GM23338 (cell line): ENCODE measurements around the gene ADGRD1. TPM values are rescaled to one million over a fixed set of nuclear protein-coding genes. Genes with fewer than 3 reads are reported as not detected.

Source experiments
- ATAC-seq: fragments of 200-7000 bp; cut with Tn5 transposase; 3 replicates; pipeline ENCODE4 v1.9.1; 2020
- DNase-seq: peaks from one replicate; pipeline ENCODE4 v3.0.0-alpha.2; 2015; ENCODE audit warnings: low spot score
- H2AFZ ChIP-seq: fragments of 200-600 bp; sonication (generic); 2 replicates; pipeline ENCODE4 v1.8.0; 2016; ENCODE audit warnings: antibody characterized with exemption, mild to moderate bottlenecking, moderate library complexity
- H3F3A ChIP-seq: fragments of 200-600 bp; sonication (generic); replicated peaks from 2 replicates; pipeline ENCODE4 v1.8.0; 2017; ENCODE audit warnings: antibody characterized with exemption, mixed run types, low read depth
- H3K27ac ChIP-seq: fragments of 200-600 bp; sonication (generic); 2 replicates; pipeline ENCODE4 v1.6.1; 2016; ENCODE audit warnings: low read depth
- H3K27me3 ChIP-seq: fragments of 200-600 bp; sonication (generic); 2 replicates; pipeline ENCODE4 v1.8.0; 2016; ENCODE audit warnings: mild to moderate bottlenecking, mixed run types, moderate library complexity; ENCODE audit not compliant: insufficient read depth
- H3K36me3 ChIP-seq: fragments of 200-600 bp; sonication (generic); 2 replicates; pipeline ENCODE4 v1.8.0; 2016; ENCODE audit warnings: mild to moderate bottlenecking; ENCODE audit not compliant: insufficient read depth
- H3K4me1 ChIP-seq: fragments of 200-600 bp; sonication (generic); 2 replicates; pipeline ENCODE4 v1.8.0; 2016; ENCODE audit warnings: mild to moderate bottlenecking, moderate library complexity; ENCODE audit not compliant: insufficient read depth
- H3K4me2 ChIP-seq: fragments of 200-600 bp; sonication (generic); 2 replicates; pipeline ENCODE4 v1.7.1; 2017; ENCODE audit warnings: mixed run types
- H3K4me3 ChIP-seq: fragments of 200-600 bp; sonication (generic); 2 replicates; pipeline ENCODE4 v1.6.1; 2016; ENCODE audit warnings: mixed run types
- H3K79me2 ChIP-seq: fragments of 200-600 bp; sonication (generic); replicated peaks from 2 replicates; pipeline ENCODE4 v1.8.0; 2017; ENCODE audit warnings: mild to moderate bottlenecking; ENCODE audit not compliant: insufficient read depth
- H3K9me2 ChIP-seq: fragments of 200-600 bp; sonication (generic); 2 replicates; pipeline ENCODE4 v1.8.0; 2017; ENCODE audit not compliant: insufficient read depth
- H4K20me1 ChIP-seq: fragments of 200-600 bp; sonication (generic); replicated peaks from 2 replicates; pipeline ENCODE4 v1.8.0; 2017; ENCODE audit warnings: mild to moderate bottlenecking; ENCODE audit not compliant: insufficient read depth
- H3K27ac Mint-ChIP-seq: 2 replicates; pipeline ENCODE4 v1.8.0; 2020; ENCODE audit warnings: inconsistent platforms, mild to moderate bottlenecking, moderate library complexity, mixed read lengths
- H3K27me3 Mint-ChIP-seq: 3 replicates; pipeline ENCODE4 v1.8.0; 2022; ENCODE audit warnings: low read depth, mild to moderate bottlenecking, moderate library complexity, mixed read lengths, inconsistent platforms; ENCODE audit not compliant: insufficient read depth, poor library complexity
- H3K36me3 Mint-ChIP-seq: 3 replicates; pipeline ENCODE4 v1.8.0; 2021; ENCODE audit warnings: low read depth, mild to moderate bottlenecking, inconsistent platforms, moderate library complexity, mixed read lengths
- H3K4me1 Mint-ChIP-seq: 3 replicates; pipeline ENCODE4 v1.8.0; 2020; ENCODE audit warnings: mild to moderate bottlenecking, inconsistent platforms, mixed read lengths
- H3K4me3 Mint-ChIP-seq: 3 replicates; pipeline ENCODE4 v1.8.0; 2021; ENCODE audit warnings: moderate library complexity, mild to moderate bottlenecking, inconsistent platforms, mixed read lengths
- H3K9me3 Mint-ChIP-seq: 3 replicates; pipeline ENCODE4 v1.8.0; 2020; ENCODE audit warnings: moderate library complexity, mild to moderate bottlenecking, inconsistent platforms, mixed read lengths
- CREB1 ChIP-seq: fragments of 250-450 bp; sonication (Bioruptor Pico); IDR thresholded peaks from 2 replicates; pipeline ENCODE4 v1.5.0; 2020; ENCODE audit warnings: low read depth, mild to moderate bottlenecking, moderate library complexity
- EZH2 ChIP-seq: fragments of 200-600 bp; sonication (generic); IDR thresholded peaks from one replicate; pipeline ENCODE4 v1.8.0; 2017; ENCODE audit warnings: antibody characterized with exemption, mild to moderate bottlenecking, low read depth; ENCODE audit not compliant: unreplicated experiment
- EZH2phosphoT487 ChIP-seq: fragments of 200-600 bp; sonication (generic); IDR thresholded peaks from one replicate; pipeline ENCODE4 v1.8.1; 2018; ENCODE audit warnings: antibody characterized with exemption; ENCODE audit not compliant: unreplicated experiment
- JUNB ChIP-seq: IDR thresholded peaks from one replicate; pipeline ENCODE4 v1.6.1; 2016; ENCODE audit warnings: antibody characterized with exemption; ENCODE audit not compliant: unreplicated experiment
- NANOG ChIP-seq: IDR thresholded peaks from 2 replicates; pipeline ENCODE4 v1.6.1; 2016; ENCODE audit warnings: antibody characterized with exemption, borderline replicate concordance
- POLR2AphosphoS5 ChIP-seq: IDR thresholded peaks from 2 replicates; pipeline ENCODE4 v1.6.1; 2016; ENCODE audit warnings: antibody characterized with exemption, low read depth
- STAT1 ChIP-seq: IDR thresholded peaks from one replicate; pipeline ENCODE4 v1.6.1; 2016; ENCODE audit warnings: antibody characterized with exemption; ENCODE audit not compliant: unreplicated experiment
- ZNF114 ChIP-seq: fragments of 250-450 bp; sonication (Bioruptor Pico); IDR thresholded peaks from 2 replicates; pipeline ENCODE4 v1.5.0; 2020; ENCODE audit warnings: mild to moderate bottlenecking, moderate library complexity
- ZNF331 ChIP-seq: fragments of 250-450 bp; sonication (Bioruptor Pico); IDR thresholded peaks from 2 replicates; pipeline ENCODE4 v1.5.0; 2020; ENCODE audit warnings: low read depth, mild to moderate bottlenecking, moderate library complexity
- polyA plus RNA-seq: library from polyadenylated mRNA; unstranded; fragments of >200 nt; fragmentation: Nextera tagmentation; extraction: Ambion mirVana; gene quantifications from 2 replicates; pipeline ENCODE4 v1.2.1, GENCODE V29; 2016
- total RNA-seq: library from RNA; depleted of rRNA; stranded (reverse); fragments of >200 nt; shearing (Covaris generic); gene quantifications from 2 replicates; pipeline ENCODE4 v1.2.3, GENCODE V29; 2014
- TF ChIP-seq, protein P1 (sequence below): fragments of 250-450 bp; sonication (Bioruptor Pico); IDR thresholded peaks from 2 replicates; pipeline ENCODE4 v1.5.0; 2020; ENCODE audit warnings: mild to moderate bottlenecking, moderate library complexity
- TF ChIP-seq, protein P2 (sequence below), 2 experiments: fragments of 200-600 bp in 1 of 2; sonication (generic) in 1 of 2; conservative IDR thresholded peaks; 2 replicates each; pipeline versions ENCODE4 v1.5.1 to v1.6.1; 2016 to 2017; ENCODE audit warnings: antibody characterized with exemption in 2 of 2, low read depth in 2 of 2, mild to moderate bottlenecking in 2 of 2, moderate library complexity in 1 of 2
- TF ChIP-seq, protein P3 (sequence below): IDR thresholded peaks from 2 replicates; pipeline ENCODE4 v1.6.1; 2016; ENCODE audit warnings: antibody characterized with exemption

The ADGRD1 gene
- total and polyA plus RNA-seq, 2 experiments from 2014 or later, result 1.4 TPM; not detected in 1

GRCh38 chr12:131015581-131016337 is 62.1 kb downstream of the ADGRD1 start (continued):
- TF ChIP-seq CREB1, result no peak
- no peak for TF ChIP-seq EZH2
- no peak for TF ChIP-seq NANOG
- TF ChIP-seq ZNF331 (CRISPR knock-in tag), result no peak
- no peak for TF ChIP-seq ZNF114

- TF ChIP-seq CREB1, result no peak
- no peak for TF ChIP-seq STAT1
- TF ChIP-seq, protein P1, sequence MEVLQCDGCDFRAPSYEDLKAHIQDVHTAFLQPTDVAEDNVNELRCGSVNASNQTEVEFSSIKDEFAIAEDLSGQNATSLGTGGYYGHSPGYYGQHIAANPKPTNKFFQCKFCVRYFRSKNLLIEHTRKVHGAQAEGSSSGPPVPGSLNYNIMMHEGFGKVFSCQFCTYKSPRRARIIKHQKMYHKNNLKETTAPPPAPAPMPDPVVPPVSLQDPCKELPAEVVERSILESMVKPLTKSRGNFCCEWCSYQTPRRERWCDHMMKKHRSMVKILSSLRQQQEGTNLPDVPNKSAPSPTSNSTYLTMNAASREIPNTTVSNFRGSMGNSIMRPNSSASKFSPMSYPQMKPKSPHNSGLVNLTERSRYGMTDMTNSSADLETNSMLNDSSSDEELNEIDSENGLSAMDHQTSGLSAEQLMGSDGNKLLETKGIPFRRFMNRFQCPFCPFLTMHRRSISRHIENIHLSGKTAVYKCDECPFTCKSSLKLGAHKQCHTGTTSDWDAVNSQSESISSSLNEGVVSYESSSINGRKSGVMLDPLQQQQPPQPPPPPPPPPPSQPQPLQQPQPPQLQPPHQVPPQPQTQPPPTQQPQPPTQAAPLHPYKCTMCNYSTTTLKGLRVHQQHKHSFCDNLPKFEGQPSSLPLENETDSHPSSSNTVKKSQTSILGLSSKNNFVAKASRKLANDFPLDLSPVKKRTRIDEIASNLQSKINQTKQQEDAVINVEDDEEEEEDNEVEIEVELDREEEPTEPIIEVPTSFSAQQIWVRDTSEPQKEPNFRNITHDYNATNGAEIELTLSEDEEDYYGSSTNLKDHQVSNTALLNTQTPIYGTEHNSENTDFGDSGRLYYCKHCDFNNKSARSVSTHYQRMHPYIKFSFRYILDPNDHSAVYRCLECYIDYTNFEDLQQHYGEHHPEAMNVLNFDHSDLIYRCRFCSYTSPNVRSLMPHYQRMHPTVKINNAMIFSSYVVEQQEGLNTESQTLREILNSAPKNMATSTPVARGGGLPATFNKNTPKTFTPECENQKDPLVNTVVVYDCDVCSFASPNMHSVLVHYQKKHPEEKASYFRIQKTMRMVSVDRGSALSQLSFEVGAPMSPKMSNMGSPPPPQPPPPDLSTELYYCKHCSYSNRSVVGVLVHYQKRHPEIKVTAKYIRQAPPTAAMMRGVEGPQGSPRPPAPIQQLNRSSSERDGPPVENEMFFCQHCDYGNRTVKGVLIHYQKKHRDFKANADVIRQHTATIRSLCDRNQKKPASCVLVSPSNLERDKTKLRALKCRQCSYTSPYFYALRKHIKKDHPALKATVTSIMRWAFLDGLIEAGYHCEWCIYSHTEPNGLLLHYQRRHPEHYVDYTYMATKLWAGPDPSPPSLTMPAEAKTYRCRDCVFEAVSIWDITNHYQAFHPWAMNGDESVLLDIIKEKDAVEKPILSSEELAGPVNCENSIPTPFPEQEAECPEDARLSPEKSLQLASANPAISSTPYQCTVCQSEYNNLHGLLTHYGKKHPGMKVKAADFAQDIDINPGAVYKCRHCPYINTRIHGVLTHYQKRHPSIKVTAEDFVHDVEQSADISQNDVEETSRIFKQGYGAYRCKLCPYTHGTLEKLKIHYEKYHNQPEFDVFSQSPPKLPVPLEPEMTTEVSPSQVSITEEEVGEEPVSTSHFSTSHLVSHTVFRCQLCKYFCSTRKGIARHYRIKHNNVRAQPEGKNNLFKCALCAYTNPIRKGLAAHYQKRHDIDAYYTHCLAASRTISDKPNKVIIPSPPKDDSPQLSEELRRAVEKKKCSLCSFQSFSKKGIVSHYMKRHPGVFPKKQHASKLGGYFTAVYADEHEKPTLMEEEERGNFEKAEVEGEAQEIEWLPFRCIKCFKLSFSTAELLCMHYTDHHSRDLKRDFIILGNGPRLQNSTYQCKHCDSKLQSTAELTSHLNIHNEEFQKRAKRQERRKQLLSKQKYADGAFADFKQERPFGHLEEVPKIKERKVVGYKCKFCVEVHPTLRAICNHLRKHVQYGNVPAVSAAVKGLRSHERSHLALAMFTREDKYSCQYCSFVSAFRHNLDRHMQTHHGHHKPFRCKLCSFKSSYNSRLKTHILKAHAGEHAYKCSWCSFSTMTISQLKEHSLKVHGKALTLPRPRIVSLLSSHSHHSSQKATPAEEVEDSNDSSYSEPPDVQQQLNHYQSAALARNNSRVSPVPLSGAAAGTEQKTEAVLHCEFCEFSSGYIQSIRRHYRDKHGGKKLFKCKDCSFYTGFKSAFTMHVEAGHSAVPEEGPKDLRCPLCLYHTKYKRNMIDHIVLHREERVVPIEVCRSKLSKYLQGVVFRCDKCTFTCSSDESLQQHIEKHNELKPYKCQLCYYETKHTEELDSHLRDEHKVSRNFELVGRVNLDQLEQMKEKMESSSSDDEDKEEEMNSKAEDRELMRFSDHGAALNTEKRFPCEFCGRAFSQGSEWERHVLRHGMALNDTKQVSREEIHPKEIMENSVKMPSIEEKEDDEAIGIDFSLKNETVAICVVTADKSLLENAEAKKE (CRISPR knock-in tag), result no peak
- TF ChIP-seq, protein P2, sequence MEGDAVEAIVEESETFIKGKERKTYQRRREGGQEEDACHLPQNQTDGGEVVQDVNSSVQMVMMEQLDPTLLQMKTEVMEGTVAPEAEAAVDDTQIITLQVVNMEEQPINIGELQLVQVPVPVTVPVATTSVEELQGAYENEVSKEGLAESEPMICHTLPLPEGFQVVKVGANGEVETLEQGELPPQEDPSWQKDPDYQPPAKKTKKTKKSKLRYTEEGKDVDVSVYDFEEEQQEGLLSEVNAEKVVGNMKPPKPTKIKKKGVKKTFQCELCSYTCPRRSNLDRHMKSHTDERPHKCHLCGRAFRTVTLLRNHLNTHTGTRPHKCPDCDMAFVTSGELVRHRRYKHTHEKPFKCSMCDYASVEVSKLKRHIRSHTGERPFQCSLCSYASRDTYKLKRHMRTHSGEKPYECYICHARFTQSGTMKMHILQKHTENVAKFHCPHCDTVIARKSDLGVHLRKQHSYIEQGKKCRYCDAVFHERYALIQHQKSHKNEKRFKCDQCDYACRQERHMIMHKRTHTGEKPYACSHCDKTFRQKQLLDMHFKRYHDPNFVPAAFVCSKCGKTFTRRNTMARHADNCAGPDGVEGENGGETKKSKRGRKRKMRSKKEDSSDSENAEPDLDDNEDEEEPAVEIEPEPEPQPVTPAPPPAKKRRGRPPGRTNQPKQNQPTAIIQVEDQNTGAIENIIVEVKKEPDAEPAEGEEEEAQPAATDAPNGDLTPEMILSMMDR (conservative IDR thresholded peaks at IDR 0.05; ENCODE audit: low read depth in 2 of 2), result no peak
- TF ChIP-seq EZH2phosphoT487, result no peak
- no peak for TF ChIP-seq ZNF114
- TF ChIP-seq POLR2AphosphoS5, result no peak
- no peak for TF ChIP-seq NANOG
- no peak for TF ChIP-seq JUNB
- TF ChIP-seq ZNF331 (CRISPR knock-in tag), result no peak
- TF ChIP-seq EZH2, result no peak
- TF ChIP-seq, protein P3, sequence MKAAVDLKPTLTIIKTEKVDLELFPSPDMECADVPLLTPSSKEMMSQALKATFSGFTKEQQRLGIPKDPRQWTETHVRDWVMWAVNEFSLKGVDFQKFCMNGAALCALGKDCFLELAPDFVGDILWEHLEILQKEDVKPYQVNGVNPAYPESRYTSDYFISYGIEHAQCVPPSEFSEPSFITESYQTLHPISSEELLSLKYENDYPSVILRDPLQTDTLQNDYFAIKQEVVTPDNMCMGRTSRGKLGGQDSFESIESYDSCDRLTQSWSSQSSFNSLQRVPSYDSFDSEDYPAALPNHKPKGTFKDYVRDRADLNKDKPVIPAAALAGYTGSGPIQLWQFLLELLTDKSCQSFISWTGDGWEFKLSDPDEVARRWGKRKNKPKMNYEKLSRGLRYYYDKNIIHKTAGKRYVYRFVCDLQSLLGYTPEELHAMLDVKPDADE, result no peak
- Histone ChIP-seq H3K4me2 (no peak overlapping the region), H2AFZ (no peak overlapping the region), H3K9me2 (no peaks in the 10 kb centered on the region), H3K4me3 (no peak overlapping the region), H3K36me3 (no peaks in the 10 kb centered on the region), H4K20me1 (no peaks in the 10 kb centered on the region), H3K4me1 (no peaks in the 10 kb centered on the region), H3K27me3 (no peaks in the 10 kb centered on the region), H3F3A (no peaks in the 10 kb centered on the region), H3K27ac (no peak overlapping the region), H3K79me2 (no peaks in the 10 kb centered on the region)
- H3K9me3 Mint-ChIP-seq, result no peaks in the 10 kb centered on the region
- H3K36me3 Mint-ChIP-seq, result no peaks in the 10 kb centered on the region
- H3K27me3 Mint-ChIP-seq, result peaks cover 9% of the 10 kb centered on the region
- DNase-seq (no peak), ATAC-seq (no peak)
- H3K4me1 Mint-ChIP-seq, result peaks cover 2% of the 10 kb centered on the region; the same call in 1 of the 3 replicates
- no peak overlapping the region for H3K4me3 Mint-ChIP-seq
- no peak overlapping the region for H3K27ac Mint-ChIP-seq
These were observed 63.8 kb downstream of the ADGRD1 start for GRCh38 chr12:131017477-131017991.
